K562 (cell line): ENCODE measurements around the gene GABRD. TPM values are rescaled to one million over a fixed set of nuclear protein-coding genes. Genes with fewer than 3 reads are reported as not detected.

Experiments
- ATAC-seq: fragments of 200-7000 bp; cut with Tn5 transposase; 3 replicates; pipeline ENCODE4 v1.9.1; 2020; ENCODE audit warnings: moderate library complexity
- BruUV-seq: library from RNA; stranded (reverse); fragments of 400-500 nt; replicated peaks from 2 replicates; lab custom pipeline; 2021; lab: Mats Ljungman, UMichigan
- CTCF ChIA-PET: fragments of 300-600 bp; formaldehyde crosslinking; extraction: SDS; loops from one replicate; lab custom pipeline; 2021; ENCODE audit warnings: low intra/inter-chr PET ratio; lab: Yijun Ruan, JAX
- POLR2A ChIA-PET: fragments of 300-600, 350-650 bp; sonication (Branson Sonifier 250); formaldehyde crosslinking; extraction: SDS; loops from one replicate; lab custom pipeline; 2021; ENCODE audit warnings: antibody characterized with exemption, inconsistent platforms; lab: Yijun Ruan, JAX
- DNase-seq, 4 experiments: peaks; one replicate each; pipeline versions ENCODE4 v3.0.0 to v3.0.0-alpha.2; 2011 to 2018; ENCODE audit warnings: low spot score in 3 of 4, mixed read lengths in 3 of 4; ENCODE audit errors: extremely low read depth in 1 of 4
- FAIRE-seq: peaks from 2 replicates; lab custom pipeline; 2011; peaks lifted over from hg19 to GRCh38; lab: Jason Lieb, UNC
- H2AFZ ChIP-seq: 2 replicates; pipeline ENCODE4 v1.6.0; 2011; ENCODE audit warnings: low read depth, low read length, control low read depth, inconsistent platforms
- H3K27ac ChIP-seq: fragments of 200-600 bp; 3 replicates; pipeline ENCODE4 v1.8.0; 2011; ENCODE audit warnings: low read depth, mild to moderate bottlenecking, control low read depth, inconsistent platforms, low read length, moderate library complexity, mixed read lengths; ENCODE audit errors: extremely low read depth
- H3K27me3 ChIP-seq, 2 experiments: fragments of 300-600 bp in 1 of 2; 2 replicates in 1 of 2; 3 replicates in 1 of 2; pipeline versions ENCODE4 v1.6.0 to v1.8.0; 2011; ENCODE audit warnings: inconsistent platforms in 2 of 2, low read length in 2 of 2, mild to moderate bottlenecking in 1 of 2, mixed read lengths in 1 of 2, moderate library complexity in 1 of 2; ENCODE audit not compliant: control insufficient read depth in 2 of 2, insufficient read depth in 2 of 2
- H3K36me3 ChIP-seq: fragments of 300-600 bp; 3 replicates; pipeline ENCODE4 v1.8.0; 2011; ENCODE audit warnings: mild to moderate bottlenecking, low read length, inconsistent platforms; ENCODE audit not compliant: control insufficient read depth, insufficient read depth
- H3K4me1 ChIP-seq, 2 experiments: fragments of 200-600 bp in 1 of 2; replicated peaks in 1 of 2; 2 replicates in 1 of 2; 3 replicates in 1 of 2; pipeline versions ENCODE4 v1.5.1 to v1.8.0; 2011; ENCODE audit warnings: inconsistent platforms in 2 of 2, low read length in 2 of 2, mild to moderate bottlenecking in 1 of 2, mixed read lengths in 1 of 2, moderate library complexity in 1 of 2; ENCODE audit not compliant: control insufficient read depth in 2 of 2, insufficient read depth in 2 of 2
- H3K4me2 ChIP-seq: 2 replicates; pipeline ENCODE4 v1.6.1; 2011; ENCODE audit warnings: low read length, control low read depth, inconsistent platforms, mixed read lengths; ENCODE audit not compliant: insufficient read depth
- H3K4me3 ChIP-seq: fragments of 200-600 bp; sonication (generic), shearing (Covaris generic); 2 replicates; pipeline ENCODE4 v1.5.1; 2016; ENCODE audit warnings: control low read depth, inconsistent platforms
- H3K79me2 ChIP-seq: fragments of 200-600 bp; 3 replicates; pipeline ENCODE4 v1.8.0; 2011; ENCODE audit warnings: low read length, inconsistent platforms; ENCODE audit not compliant: control insufficient read depth, insufficient read depth
- H3K9ac ChIP-seq, 2 experiments: 2 replicates each; pipeline versions ENCODE4 v1.6.0 to v1.6.1; 2011; ENCODE audit warnings: low read depth in 2 of 2, low read length in 2 of 2, control low read depth in 1 of 2, inconsistent platforms in 1 of 2, mild to moderate bottlenecking in 1 of 2, mixed read lengths in 1 of 2; ENCODE audit not compliant: insufficient read depth in 1 of 2
- H3K9me1 ChIP-seq: one replicate; pipeline ENCODE4 v1.6.0; 2011; ENCODE audit warnings: inconsistent platforms, mild to moderate bottlenecking, low read length, moderate library complexity; ENCODE audit not compliant: control insufficient read depth, insufficient read depth
- H3K9me3 ChIP-seq: replicated peaks from 2 replicates; pipeline ENCODE4 v1.5.1; 2011; ENCODE audit warnings: low read depth, low read length, inconsistent platforms; ENCODE audit not compliant: control insufficient read depth, insufficient read depth
- H4K20me1 ChIP-seq: replicated peaks from 2 replicates; pipeline ENCODE4 v1.6.1; 2011; ENCODE audit warnings: low read length, inconsistent platforms, mixed read lengths; ENCODE audit not compliant: control insufficient read depth, insufficient read depth
- FOXJ2 ChIP-seq: fragments of 200-800 bp; sonication (Bioruptor generic); IDR thresholded peaks from 2 replicates; pipeline ENCODE4 v1.6.1; 2016; ENCODE audit warnings: missing genetic modification characterization, missing compliant biosample characterization
- IRF2 ChIP-seq: sonication (generic); formaldehyde crosslinking; IDR thresholded peaks from 2 replicates; pipeline ENCODE4 v1.8.1; 2022; ENCODE audit warnings: mild to moderate bottlenecking, missing genetic modification reagents
- KLF1 ChIP-seq: fragments of 450-650 bp; IDR thresholded peaks from 2 replicates; pipeline ENCODE4 v1.6.1; 2016; ENCODE audit warnings: missing genetic modification characterization, missing compliant biosample characterization
- POLR2G ChIP-seq: fragments of 200-400 bp; formaldehyde crosslinking; IDR thresholded peaks from 2 replicates; pipeline ENCODE4 v1.6.1; 2017; ENCODE audit warnings: low read depth, mild to moderate bottlenecking, antibody characterized with exemption, low read length, moderate library complexity
- RBBP5 ChIP-seq: fragments of 200-600 bp; sonication (generic); IDR thresholded peaks from 2 replicates; pipeline ENCODE4 v1.6.1; 2012; ENCODE audit warnings: borderline replicate concordance, mild to moderate bottlenecking, low read length, control low read depth, inconsistent platforms; ENCODE audit not compliant: insufficient read depth, poor library complexity, severe bottlenecking
- SAFB ChIP-seq: fragments of 200-400 bp; formaldehyde crosslinking; IDR thresholded peaks from 2 replicates; pipeline ENCODE4 v1.6.1; 2017; ENCODE audit warnings: low read depth, low read length, borderline replicate concordance
- ZNF589 ChIP-seq: fragments of 200-800 bp; sonication (Bioruptor generic); IDR thresholded peaks from 2 replicates; pipeline ENCODE4 v1.6.1; 2016; ENCODE audit warnings: low read depth, missing genetic modification characterization, missing compliant biosample characterization
- ZSCAN29 ChIP-seq: fragments of 450-650 bp; IDR thresholded peaks from 2 replicates; pipeline ENCODE4 v1.6.1; 2017
- WGBS: fragments of 100-300 bp; shearing (Covaris generic); methylation state at CpG from one replicate; pipeline ENCODE4 v1.1.6; 2016; ENCODE audit warnings: low coverage, mixed read lengths; ENCODE audit not compliant: insufficient coverage; ENCODE audit errors: missing lambda C conversion rate; 5-methylcytosine and 5-hydroxymethylcytosine counted together
- in situ Hi-C: fragments of 300-500 bp; cut with MboI; formaldehyde crosslinking; loops from 4 replicates; pipeline ENCODE4 v1.15.0; 2018; ENCODE audit warnings: inconsistent platforms, mixed read lengths
- intact Hi-C: fragments of 100-400 bp; cut with micrococcal nuclease; formaldehyde crosslinking; loops from 2 replicates; pipeline ENCODE4 v1.14.2; 2022
- polyA plus RNA-seq, 8 experiments: library from polyadenylated mRNA; depleted of rRNA in 4 of 8; stranded (reverse) in 5 of 8; unstranded in 3 of 8; fragments of >200 nt; fragmentation: Nextera tagmentation in 2 of 8; fragmentation: Illumina TruSeq in 1 of 8; extraction: Ambion mirVana in 2 of 8; extraction: Trizol in 1 of 8; gene quantifications; 2 replicates each; pipeline versions ENCODE4 v1.2.1 to v1.2.3, GENCODE V29; 2011 to 2014; ENCODE audit warnings: inconsistent platforms in 1 of 8, missing spikeins in 1 of 8
- total RNA-seq, 7 experiments: library from RNA; depleted of rRNA in 6 of 7; stranded (reverse); fragments of >200 nt in 6 of 7; fragmentation: Illumina TruSeq in 2 of 7; extraction: Trizol in 2 of 7; gene quantifications; 2 replicates each; pipeline versions ENCODE4 v1.2.1 to v1.2.3, GENCODE V29; 2011 to 2021; ENCODE audit warnings: low replicate concordance in 1 of 7
- TF ChIP-seq, protein P1 (sequence below), 2 experiments: IDR thresholded peaks; 2 replicates each; pipeline ENCODE4 v1.6.1; 2011; ENCODE audit warnings: borderline replicate concordance in 1 of 2, control low read depth in 1 of 2, low read depth in 1 of 2, low read length in 1 of 2, mild to moderate bottlenecking in 1 of 2, mixed read lengths in 1 of 2, moderate library complexity in 1 of 2; ENCODE audit not compliant: insufficient read depth in 1 of 2, insufficient read length in 1 of 2, poor library complexity in 1 of 2, severe bottlenecking in 1 of 2; ENCODE audit errors: extremely low read depth in 1 of 2
- TF ChIP-seq, protein P2 (sequence below): fragments of 200-600 bp; sonication (generic); IDR thresholded peaks from one replicate; pipeline ENCODE4 v1.6.1; 2012; ENCODE audit warnings: mild to moderate bottlenecking, low read depth, low read length, inconsistent platforms

The GABRD gene
- total and polyA plus RNA-seq, 9 of the 15 experiments (the other 6 are each of a cell fraction or from before 2014, with no cell fraction given): 0.07 TPM; not detected in 8

- no peaks in the 10 kb centered on the region for H3K36me3 ChIP-seq
- FAIRE-seq (no peak), DNase-seq (no peak), ATAC-seq (no peak)
- H2AFZ ChIP-seq: no peak overlapping the region
- peaks cover 37 to 54% of the 10 kb centered on the region in 2 experiments for H3K27me3 ChIP-seq
- no peak overlapping the region for H3K4me3 ChIP-seq
- no peaks in the 10 kb centered on the region for H3K9me1 ChIP-seq
- no peak overlapping the region for H3K9ac ChIP-seq
- BruUV-seq: no TSS peak
- POLR2A ChIA-PET: interaction anchor here (0.7 to 0.9 kb wide), 3 partner anchors 14 to 196 kb away, joined by 3 to 4 read pairs (median 3); no protein-coding TSS in a partner anchor
- H3K79me2 ChIP-seq: no peaks in the 10 kb centered on the region
- H3K4me1 ChIP-seq: peaks cover 0 to 33% of the 10 kb centered on the region in 2 experiments; a peak in 2 of 5 replicates
- CTCF ChIA-PET: no interaction called here
- no peak overlapping the region for H3K4me2 ChIP-seq
- under 1% methylated on average over 9 of the region's 11 CpGs for WGBS
- intact Hi-C loops (no loop called here), in situ Hi-C loops (no loop called here)
- 0 out of 2 replicates have a peak, but pooled peaks cover under 1% of the 10 kb centered on the region for H4K20me1 ChIP-seq
- no peak overlapping the region for H3K27ac ChIP-seq
- peaks cover 3% of the 10 kb centered on the region; the same call in 1 of the 2 replicates for H3K9me3 ChIP-seq
- TF ChIP-seq POLR2G (no peak), KLF1 (tag) (no peak), ZNF589 (CRISPR knock-in tag) (no peak), FOXJ2 (no peak), IRF2 (CRISPR knock-in tag) (no peak), RBBP5 (no peak), SAFB (no peak), ZSCAN29 (no peak)
- TF ChIP-seq, protein P1, sequence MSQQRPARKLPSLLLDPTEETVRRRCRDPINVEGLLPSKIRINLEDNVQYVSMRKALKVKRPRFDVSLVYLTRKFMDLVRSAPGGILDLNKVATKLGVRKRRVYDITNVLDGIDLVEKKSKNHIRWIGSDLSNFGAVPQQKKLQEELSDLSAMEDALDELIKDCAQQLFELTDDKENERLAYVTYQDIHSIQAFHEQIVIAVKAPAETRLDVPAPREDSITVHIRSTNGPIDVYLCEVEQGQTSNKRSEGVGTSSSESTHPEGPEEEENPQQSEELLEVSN (IDR thresholded peaks at IDR 0.05; ENCODE audit: borderline replicate concordance in 1 of 2, extremely low read depth in 1 of 2, insufficient read depth in 1 of 2, insufficient read length in 1 of 2, low read depth in 1 of 2, low read length in 1 of 2, poor library complexity in 1 of 2, severe bottlenecking in 1 of 2): no peak
- TF ChIP-seq, protein P2, sequence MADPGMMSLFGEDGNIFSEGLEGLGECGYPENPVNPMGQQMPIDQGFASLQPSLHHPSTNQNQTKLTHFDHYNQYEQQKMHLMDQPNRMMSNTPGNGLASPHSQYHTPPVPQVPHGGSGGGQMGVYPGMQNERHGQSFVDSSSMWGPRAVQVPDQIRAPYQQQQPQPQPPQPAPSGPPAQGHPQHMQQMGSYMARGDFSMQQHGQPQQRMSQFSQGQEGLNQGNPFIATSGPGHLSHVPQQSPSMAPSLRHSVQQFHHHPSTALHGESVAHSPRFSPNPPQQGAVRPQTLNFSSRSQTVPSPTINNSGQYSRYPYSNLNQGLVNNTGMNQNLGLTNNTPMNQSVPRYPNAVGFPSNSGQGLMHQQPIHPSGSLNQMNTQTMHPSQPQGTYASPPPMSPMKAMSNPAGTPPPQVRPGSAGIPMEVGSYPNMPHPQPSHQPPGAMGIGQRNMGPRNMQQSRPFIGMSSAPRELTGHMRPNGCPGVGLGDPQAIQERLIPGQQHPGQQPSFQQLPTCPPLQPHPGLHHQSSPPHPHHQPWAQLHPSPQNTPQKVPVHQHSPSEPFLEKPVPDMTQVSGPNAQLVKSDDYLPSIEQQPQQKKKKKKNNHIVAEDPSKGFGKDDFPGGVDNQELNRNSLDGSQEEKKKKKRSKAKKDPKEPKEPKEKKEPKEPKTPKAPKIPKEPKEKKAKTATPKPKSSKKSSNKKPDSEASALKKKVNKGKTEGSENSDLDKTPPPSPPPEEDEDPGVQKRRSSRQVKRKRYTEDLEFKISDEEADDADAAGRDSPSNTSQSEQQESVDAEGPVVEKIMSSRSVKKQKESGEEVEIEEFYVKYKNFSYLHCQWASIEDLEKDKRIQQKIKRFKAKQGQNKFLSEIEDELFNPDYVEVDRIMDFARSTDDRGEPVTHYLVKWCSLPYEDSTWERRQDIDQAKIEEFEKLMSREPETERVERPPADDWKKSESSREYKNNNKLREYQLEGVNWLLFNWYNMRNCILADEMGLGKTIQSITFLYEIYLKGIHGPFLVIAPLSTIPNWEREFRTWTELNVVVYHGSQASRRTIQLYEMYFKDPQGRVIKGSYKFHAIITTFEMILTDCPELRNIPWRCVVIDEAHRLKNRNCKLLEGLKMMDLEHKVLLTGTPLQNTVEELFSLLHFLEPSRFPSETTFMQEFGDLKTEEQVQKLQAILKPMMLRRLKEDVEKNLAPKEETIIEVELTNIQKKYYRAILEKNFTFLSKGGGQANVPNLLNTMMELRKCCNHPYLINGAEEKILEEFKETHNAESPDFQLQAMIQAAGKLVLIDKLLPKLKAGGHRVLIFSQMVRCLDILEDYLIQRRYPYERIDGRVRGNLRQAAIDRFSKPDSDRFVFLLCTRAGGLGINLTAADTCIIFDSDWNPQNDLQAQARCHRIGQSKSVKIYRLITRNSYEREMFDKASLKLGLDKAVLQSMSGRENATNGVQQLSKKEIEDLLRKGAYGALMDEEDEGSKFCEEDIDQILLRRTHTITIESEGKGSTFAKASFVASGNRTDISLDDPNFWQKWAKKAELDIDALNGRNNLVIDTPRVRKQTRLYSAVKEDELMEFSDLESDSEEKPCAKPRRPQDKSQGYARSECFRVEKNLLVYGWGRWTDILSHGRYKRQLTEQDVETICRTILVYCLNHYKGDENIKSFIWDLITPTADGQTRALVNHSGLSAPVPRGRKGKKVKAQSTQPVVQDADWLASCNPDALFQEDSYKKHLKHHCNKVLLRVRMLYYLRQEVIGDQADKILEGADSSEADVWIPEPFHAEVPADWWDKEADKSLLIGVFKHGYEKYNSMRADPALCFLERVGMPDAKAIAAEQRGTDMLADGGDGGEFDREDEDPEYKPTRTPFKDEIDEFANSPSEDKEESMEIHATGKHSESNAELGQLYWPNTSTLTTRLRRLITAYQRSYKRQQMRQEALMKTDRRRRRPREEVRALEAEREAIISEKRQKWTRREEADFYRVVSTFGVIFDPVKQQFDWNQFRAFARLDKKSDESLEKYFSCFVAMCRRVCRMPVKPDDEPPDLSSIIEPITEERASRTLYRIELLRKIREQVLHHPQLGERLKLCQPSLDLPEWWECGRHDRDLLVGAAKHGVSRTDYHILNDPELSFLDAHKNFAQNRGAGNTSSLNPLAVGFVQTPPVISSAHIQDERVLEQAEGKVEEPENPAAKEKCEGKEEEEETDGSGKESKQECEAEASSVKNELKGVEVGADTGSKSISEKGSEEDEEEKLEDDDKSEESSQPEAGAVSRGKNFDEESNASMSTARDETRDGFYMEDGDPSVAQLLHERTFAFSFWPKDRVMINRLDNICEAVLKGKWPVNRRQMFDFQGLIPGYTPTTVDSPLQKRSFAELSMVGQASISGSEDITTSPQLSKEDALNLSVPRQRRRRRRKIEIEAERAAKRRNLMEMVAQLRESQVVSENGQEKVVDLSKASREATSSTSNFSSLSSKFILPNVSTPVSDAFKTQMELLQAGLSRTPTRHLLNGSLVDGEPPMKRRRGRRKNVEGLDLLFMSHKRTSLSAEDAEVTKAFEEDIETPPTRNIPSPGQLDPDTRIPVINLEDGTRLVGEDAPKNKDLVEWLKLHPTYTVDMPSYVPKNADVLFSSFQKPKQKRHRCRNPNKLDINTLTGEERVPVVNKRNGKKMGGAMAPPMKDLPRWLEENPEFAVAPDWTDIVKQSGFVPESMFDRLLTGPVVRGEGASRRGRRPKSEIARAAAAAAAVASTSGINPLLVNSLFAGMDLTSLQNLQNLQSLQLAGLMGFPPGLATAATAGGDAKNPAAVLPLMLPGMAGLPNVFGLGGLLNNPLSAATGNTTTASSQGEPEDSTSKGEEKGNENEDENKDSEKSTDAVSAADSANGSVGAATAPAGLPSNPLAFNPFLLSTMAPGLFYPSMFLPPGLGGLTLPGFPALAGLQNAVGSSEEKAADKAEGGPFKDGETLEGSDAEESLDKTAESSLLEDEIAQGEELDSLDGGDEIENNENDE: no peak
Observed at GRCh38 chr1:1978108-1978507, 41.0 kb upstream of the GABRD start.
